Breast epithelium (tissue), 3 donors: ENCODE measurements around the gene NEUROD6.

ENCODE experiments used
- CTCF ChIP-seq, 3 donors: fragments of 450-650 bp; IDR thresholded peaks; one replicate each; pipeline ENCODE4 v1.5.1; 2016 to 2017; ENCODE audit warnings: antibody characterized with exemption in 3 of 3, mild to moderate bottlenecking in 3 of 3, moderate library complexity in 3 of 3
- POLR2A ChIP-seq: fragments of 450-650 bp; IDR thresholded peaks from one replicate; pipeline ENCODE4 v1.6.1; 2016; ENCODE audit warnings: antibody characterized with exemption, mild to moderate bottlenecking, moderate library complexity
- POLR2AphosphoS5 ChIP-seq, 3 donors: sonication (generic); formaldehyde crosslinking; IDR thresholded peaks; one replicate each; pipeline ENCODE4 v1.6.1; 2017; ENCODE audit warnings: antibody characterized with exemption in 3 of 3

DNA sequence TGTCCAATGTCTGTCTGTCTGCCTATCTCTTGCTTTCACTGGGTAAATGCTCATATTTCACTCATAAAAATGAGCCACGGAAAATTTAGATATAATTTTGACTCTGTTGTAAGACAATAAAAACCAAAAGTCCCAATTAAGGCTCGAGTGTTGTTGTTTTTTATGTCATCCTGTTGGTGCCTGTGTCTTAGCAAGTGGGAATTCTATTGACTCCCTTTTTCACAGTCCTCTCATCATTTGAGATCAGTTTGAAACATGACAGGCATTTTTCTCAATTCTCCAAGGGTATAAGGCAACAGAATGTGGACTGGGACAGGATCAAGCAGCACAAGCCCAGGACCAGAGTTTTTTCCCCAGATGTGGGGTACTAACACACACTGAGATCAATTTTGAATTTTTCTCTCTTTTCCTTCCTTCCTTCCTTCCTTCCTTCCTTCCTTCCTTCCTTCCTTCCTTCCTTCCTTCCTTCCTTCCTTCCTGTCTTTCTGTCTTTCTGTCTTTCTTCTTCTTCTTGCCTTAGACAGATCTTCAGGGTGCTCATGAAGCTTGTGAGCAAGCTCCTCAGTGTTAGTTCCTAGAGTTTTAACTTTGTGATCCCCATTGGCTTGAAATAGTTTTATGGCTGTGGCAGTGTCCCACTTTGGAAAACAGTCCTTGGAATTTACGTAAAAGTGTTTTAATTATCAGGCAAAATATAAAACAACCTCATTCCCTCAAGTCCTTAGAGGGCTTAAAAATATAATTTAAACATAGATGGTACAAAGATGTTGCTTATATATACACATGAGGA is 3.2 kb upstream of the NEUROD6 start:
- TF ChIP-seq POLR2A (no peak), CTCF (IDR thresholded peaks at IDR 0.05) (no peak), POLR2AphosphoS5 (IDR thresholded peaks at IDR 0.05) (no peak)
